ENCODE measurements around the gene RSPO3. TPM values are rescaled to one million over a fixed set of nuclear protein-coding genes. Genes with fewer than 3 reads are reported as not detected.

Gene RSPO3
- total RNA-seq, 4 donors from 2014 or later, result 61.0 to 117 (median 79.6) TPM

GRCh38 chr6:127077886-127078285 is 40.6 kb upstream of the RSPO3 start:
- Histone ChIP-seq H3K4me1 (peaks cover 0 to 6% (median 5%) of the 10 kb centered on the region in 3 donors), H3K36me3 (no peaks in the 10 kb centered on the region), H3K9me3 (no peaks in the 10 kb centered on the region), H3K27me3 (no peaks in the 10 kb centered on the region), H3K27ac (no peak overlapping the region), H3K4me3 (no peak overlapping the region)
- no peak for ATAC-seq
- WGBS, 2 donors (ENCODE audit: low coverage in 1 of 2), result 79 to 89% methylated on average over 2 of the region's 2 CpGs
- no peak for TF ChIP-seq POLR2A (IDR thresholded peaks at IDR 0.05)
- no peak for TF ChIP-seq EP300 (IDR thresholded peaks at IDR 0.05)
- no peak for TF ChIP-seq CTCF (IDR thresholded peaks at IDR 0.05)
- no peak for TF ChIP-seq POLR2AphosphoS5 (IDR thresholded peaks at IDR 0.05)

GRCh38 chr6:127078669-127079068 is 39.8 kb upstream of the RSPO3 start:
- H3K27me3 ChIP-seq, result no peaks in the 10 kb centered on the region
- no peak for TF ChIP-seq POLR2A (IDR thresholded peaks at IDR 0.05)
- 95 to 98% methylated on average over 3 of the region's 5 CpGs for WGBS, 2 donors (ENCODE audit: low coverage in 1 of 2)

GRCh38 chr6:127079681-127080080 is 38.8 kb upstream of the RSPO3 start:
- H3K27me3 ChIP-seq, result no peaks in the 10 kb centered on the region
- TF ChIP-seq EP300 (IDR thresholded peaks at IDR 0.05) (no peak), POLR2A (IDR thresholded peaks at IDR 0.05) (no peak), POLR2AphosphoS5 (IDR thresholded peaks at IDR 0.05) (no peak), CTCF (IDR thresholded peaks at IDR 0.05) (no peak)
- no peak for ATAC-seq
- peaks cover 0 to 6% (median 5%) of the 10 kb centered on the region in 3 donors for H3K4me1 ChIP-seq
- no peak overlapping the region for H3K27ac ChIP-seq
- no peaks in the 10 kb centered on the region for H3K36me3 ChIP-seq
- H3K9me3 ChIP-seq, result no peaks in the 10 kb centered on the region
- H3K4me3 ChIP-seq, result no peak overlapping the region

More at GRCh38 chr6:127078669-127079068, 39.8 kb upstream of the RSPO3 start:
- Histone ChIP-seq H3K36me3 (no peaks in the 10 kb centered on the region), H3K27ac (no peak overlapping the region), H3K9me3 (no peaks in the 10 kb centered on the region), H3K4me3 (no peak overlapping the region), H3K4me1 (peaks cover 0 to 6% (median 5%) of the 10 kb centered on the region in 3 donors)
- no peak for ATAC-seq

GRCh38 chr6:127080081-127080480 is 38.4 kb upstream of the RSPO3 start:
- no peaks in the 10 kb centered on the region for H3K9me3 ChIP-seq
- no peak for ATAC-seq
- no peaks in the 10 kb centered on the region for H3K27me3 ChIP-seq
- TF ChIP-seq POLR2A (IDR thresholded peaks at IDR 0.05), result no peak
- no peak for TF ChIP-seq EP300 (IDR thresholded peaks at IDR 0.05)
- TF ChIP-seq POLR2AphosphoS5 (IDR thresholded peaks at IDR 0.05), result no peak
- no peak for TF ChIP-seq CTCF (IDR thresholded peaks at IDR 0.05)
- H3K4me1 ChIP-seq, result peaks cover 0 to 6% (median 5%) of the 10 kb centered on the region in 3 donors
- no peak overlapping the region for H3K27ac ChIP-seq
- H3K36me3 ChIP-seq, result no peaks in the 10 kb centered on the region
- no peak overlapping the region for H3K4me3 ChIP-seq
- WGBS, 2 donors (ENCODE audit: low coverage in 1 of 2), result 39 to 52% methylated on average over 2 to 3 of the region's 3 CpGs

- Histone ChIP-seq H3K4me1 (peaks cover 0 to 6% (median 5%) of the 10 kb centered on the region in 3 donors), H3K9me3 (no peaks in the 10 kb centered on the region), H3K4me3 (no peak overlapping the region), H3K27ac (no peak overlapping the region), H3K27me3 (no peaks in the 10 kb centered on the region), H3K36me3 (no peaks in the 10 kb centered on the region)
- TF ChIP-seq POLR2AphosphoS5 (IDR thresholded peaks at IDR 0.05) (no peak), EP300 (IDR thresholded peaks at IDR 0.05) (no peak), POLR2A (IDR thresholded peaks at IDR 0.05) (no peak), CTCF (IDR thresholded peaks at IDR 0.05) (no peak)
- 95 to 100% methylated on average over 2 of the region's 2 CpGs for WGBS, 2 donors (ENCODE audit: low coverage in 1 of 2)
- ATAC-seq, result no peak
Observed at GRCh38 chr6:127083231-127083962, 35.1 kb upstream of the RSPO3 start.
